HG02763 (cell line): ENCODE data around the gene DNALI1.

Source experiments
- ATAC-seq: cut with Tn5 transposase; IDR thresholded peaks from one replicate; pipeline ENCODE4 v1.9.1; 2021; ENCODE audit warnings: mild to moderate bottlenecking, moderate library complexity; ENCODE audit not compliant: unreplicated experiment

The DNALI1 gene

GRCh38 chr1:37599940-37600339 lies 43.2 kb downstream of the DNALI1 start:
- no peak for ATAC-seq

DNA sequence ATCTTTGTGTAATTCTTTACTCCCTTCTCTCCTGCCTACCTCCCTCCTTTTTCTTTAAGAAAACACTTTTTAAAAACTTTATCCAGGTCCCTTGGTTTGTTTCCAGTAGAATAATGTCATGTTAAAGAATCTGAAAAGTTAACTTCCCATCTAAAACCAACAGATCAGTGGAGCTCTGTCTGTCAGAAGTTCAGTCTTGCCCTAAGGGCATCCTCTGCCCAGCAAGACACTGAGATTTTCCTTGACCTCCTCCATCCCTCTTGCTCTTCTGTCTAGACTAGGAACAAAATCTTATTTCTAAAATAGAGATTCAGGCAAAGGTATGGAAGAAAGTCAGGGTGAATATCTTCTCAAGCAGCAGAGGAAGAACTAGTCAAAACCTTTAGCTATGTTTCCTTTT lies 44.7 kb downstream of the DNALI1 start:
- no peak for ATAC-seq

DNA sequence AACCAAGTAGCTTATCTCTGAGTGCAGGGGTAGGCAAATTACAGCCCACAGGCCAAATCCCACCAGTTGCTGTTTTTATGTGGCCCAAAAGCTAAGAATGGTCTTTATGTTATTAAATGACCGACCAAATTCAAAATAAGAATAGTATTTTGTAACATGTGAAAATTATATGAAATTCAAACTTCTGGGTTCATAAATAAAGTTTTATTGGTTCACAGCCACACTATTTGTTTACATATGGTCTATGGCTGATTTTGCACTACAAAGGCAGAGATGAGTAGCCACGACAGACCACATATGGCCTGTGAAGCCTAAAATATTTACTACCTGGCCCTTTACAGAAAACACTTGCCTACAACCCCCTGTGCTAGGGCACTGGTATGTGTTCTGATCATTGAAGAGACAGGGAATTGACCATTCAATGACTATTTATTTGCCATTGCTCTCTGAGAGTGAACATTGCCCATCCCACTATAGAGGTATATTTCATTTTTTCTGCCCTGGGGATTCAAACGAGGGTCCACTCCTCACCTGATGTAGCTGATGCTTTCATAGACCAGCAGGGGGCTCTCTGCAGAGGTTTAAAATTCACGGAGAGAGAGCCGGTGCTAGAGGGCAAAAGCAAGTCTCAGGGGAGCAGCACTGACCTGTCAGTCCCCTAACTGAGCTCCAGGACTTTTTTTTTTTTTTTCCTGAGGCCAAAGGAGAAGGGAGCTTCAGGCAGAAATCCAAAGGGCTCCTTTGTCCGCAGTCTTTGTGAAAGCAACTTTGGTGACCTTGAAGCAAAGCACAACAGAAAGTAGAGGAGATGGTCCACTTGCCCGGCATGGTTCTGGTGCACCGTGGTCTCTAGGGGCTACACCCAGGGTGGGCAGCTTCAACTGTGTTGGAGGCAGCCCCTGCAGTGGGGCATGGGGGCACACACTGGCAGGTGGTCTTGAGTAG lies 46.3 kb downstream of the DNALI1 start:
- ATAC-seq: no peak

DNA sequence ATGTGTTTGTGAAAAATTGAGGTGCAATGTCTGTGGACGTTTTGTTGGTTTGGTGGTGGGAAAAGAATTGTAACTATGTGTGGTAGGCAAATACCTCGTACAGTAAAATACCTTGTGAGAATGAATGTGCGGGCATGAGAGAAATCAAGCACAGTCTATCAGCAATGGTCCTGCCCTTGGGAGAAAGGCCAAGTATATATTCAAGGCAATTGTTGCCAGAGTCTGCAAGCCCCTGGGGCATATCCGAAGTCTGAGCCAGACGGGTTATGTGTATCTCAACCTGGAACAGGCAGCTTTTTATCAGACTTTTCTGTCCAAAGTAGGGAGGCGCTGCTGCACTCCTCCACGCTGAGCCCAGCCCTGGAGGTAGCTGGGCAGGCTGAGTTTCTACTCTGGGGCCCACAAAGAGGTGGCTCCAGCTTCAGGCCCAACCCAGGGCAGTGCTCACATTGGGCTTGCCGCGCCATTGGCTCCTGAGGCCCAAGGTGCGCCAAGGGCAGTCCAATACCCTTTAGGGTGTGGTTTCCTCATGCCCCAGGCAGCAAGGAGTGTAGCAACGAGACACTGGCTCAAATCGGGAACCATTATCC lies 48.4 kb downstream of the DNALI1 start:
- ATAC-seq: no peak

DNA sequence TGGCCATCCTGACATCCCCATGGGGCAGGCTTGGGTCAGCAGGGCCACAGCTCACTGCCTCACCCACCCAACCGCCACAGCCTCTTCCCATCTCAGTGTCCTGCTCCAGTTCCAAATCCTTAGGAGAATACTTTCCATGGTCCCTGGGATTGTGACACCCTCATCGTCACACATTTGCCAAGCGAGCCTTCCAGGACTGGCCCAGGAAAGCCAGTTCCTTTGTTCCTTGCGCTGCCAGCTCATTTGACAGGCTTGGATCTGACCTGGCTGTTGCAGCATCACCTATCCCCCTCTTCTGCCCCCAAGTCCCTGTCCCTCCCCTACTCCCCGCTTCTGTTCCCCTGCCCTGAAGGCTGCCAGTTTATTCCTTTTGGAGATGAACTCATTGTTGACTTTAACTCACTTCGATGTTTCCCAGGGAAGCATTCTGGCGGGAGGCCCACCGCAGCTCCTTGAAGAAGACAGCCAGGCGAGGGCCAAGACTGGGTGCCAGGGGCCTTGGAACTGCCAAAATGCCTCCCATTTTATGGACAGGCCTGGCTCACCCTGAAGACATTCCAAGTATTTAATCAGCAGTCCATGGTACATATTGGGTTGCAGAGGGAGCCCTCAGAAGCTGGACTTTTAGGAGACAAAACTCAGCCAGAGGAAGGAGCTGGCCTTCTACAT lies 49.2 kb downstream of the DNALI1 start:
- no peak for ATAC-seq

DNA sequence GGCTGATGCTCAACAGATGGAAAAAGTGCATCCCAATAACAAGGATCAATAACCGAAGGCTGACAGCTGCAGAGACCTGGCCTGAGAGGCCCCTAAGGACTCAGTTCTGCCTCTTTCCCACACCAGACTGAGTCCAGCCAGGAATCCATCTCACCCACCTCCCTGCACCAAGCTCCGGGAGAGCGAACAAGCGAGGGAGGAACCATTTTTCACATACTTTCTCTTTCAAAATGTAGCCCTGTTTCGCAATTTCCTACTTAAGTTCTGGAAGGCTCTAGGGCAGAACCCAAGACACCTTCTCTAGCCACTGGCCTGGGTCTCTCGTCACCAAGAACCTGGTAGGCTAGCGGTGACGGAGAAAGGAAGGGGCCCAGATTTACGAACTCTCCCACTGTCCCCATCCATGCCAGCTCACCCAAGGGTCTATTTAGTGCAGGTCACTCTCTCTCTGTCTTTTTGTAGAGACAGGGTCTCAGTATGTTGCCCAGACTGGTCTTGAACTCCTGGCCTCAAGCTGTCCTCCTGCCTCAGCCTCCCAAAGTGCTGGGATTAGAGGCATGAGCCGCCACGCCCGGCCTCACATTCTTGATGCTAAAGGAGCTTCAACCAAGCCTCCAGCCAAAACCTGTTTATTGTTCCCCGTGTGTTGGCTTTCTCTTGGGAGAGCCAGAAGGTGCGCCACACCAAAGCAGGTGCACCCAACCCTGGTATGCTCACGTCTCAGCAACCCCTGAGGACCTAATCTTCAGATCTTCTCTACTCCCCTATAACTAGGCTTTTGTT lies 49.9 kb downstream of the DNALI1 start:
- no peak for ATAC-seq

- no peak for ATAC-seq
Measured at GRCh38 chr1:37609002-37609401, 52.3 kb downstream of the DNALI1 start.

GRCh38 chr1:37609994-37610393 lies 53.3 kb downstream of the DNALI1 start:
- no peak for ATAC-seq

- no peak for ATAC-seq
Measured at GRCh38 chr1:37612186-37612585, 55.4 kb downstream of the DNALI1 start.

DNA sequence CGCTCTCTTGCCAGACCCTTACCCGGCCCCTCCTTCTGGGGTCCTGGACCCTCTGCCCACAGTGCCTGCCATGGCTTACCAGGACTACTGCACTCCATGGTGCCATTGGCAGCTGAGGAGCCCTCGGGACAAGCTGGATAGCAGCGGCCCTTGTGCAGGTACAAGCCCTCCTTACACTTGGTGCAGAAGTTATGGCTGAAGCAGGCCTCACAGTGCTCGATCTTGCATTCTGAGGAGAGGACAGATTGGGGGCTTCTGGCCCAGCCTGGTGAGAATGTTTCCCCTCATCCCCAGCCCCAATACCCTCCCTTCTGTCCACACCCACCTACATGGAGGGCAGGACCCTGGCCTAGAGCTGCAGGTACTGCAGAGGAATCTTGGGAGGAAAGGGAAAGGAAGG lies 57.4 kb downstream of the DNALI1 start:
- no peak for ATAC-seq

DNA sequence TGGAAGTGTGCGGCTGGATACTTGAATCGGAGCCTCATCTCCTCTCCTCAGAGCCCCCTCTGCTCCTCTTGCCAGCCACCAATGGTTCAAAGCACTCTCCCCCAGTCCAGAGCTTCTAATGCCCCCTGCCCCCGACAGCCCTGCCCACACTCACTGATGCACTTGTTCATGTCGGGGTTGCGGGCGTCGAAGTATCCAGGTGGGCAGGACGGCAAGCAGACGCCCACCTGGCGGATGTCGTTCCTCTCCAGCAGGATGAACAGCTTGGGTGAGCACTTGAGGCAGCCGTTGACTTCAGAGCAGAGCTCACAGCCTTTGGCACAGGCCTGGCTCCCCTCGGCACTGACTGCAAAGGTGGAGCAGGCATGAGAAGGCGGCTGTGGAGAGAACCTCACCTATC lies 59.6 kb downstream of the DNALI1 start:
- no peak for ATAC-seq
